ENCODE data around the gene TMEM143.

Gene TMEM143

DNA sequence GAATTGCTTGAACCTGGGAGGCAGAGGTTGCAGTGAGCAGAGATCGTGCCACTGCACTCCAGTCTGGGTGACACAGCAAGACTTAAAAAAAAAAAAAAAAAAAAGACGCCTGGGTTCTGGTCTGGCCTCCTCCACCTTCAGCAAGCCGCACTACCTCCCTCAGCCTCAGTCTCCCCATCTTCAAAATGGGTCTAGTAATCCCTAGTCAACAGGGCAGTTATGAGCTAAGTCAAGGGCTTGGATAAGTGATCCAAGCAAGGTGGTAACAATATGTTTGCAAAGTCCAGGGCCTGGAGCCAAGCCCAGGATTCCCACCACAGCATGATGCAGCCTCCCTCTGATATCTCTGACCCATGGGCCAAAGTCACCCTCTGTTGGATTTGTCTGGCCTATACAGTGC is 23.2 kb upstream of the TMEM143 start:
- Histone ChIP-seq H3K9ac (ENCODE audit: low read length) (no peak overlapping the region), H3K4me3 (ENCODE audit: low read length) (no peak overlapping the region), H3K79me2 (ENCODE audit: low read length) (peaks cover 20% of the 10 kb centered on the region), H2AFZ (ENCODE audit: low read depth, low read length) (no peak overlapping the region), H3K9me3 (ENCODE audit: insufficient read depth, low read length) (no peaks in the 10 kb centered on the region), H3K36me3 (replicated peaks; ENCODE audit: low read depth, low read length) (peaks cover 41% of the 10 kb centered on the region), H3K4me1 (ENCODE audit: low read length) (peaks cover 8% of the 10 kb centered on the region; the same call in 1 of the 2 replicates), H3K4me2 (ENCODE audit: low read length) (no peak overlapping the region), H3K27me3 (ENCODE audit: low read depth, low read length) (no peaks in the 10 kb centered on the region), H4K20me1 (ENCODE audit: insufficient read depth, low read length) (no peaks in the 10 kb centered on the region), H3K27ac (ENCODE audit: low read length) (no peak overlapping the region)
- TF ChIP-seq EZH2phosphoT487 (IDR thresholded peaks at IDR 0.05; ENCODE audit: low read depth), result no peak
- no peak for TF ChIP-seq CTCF (IDR thresholded peaks at IDR 0.05; ENCODE audit: low read depth, low read length)

DNA sequence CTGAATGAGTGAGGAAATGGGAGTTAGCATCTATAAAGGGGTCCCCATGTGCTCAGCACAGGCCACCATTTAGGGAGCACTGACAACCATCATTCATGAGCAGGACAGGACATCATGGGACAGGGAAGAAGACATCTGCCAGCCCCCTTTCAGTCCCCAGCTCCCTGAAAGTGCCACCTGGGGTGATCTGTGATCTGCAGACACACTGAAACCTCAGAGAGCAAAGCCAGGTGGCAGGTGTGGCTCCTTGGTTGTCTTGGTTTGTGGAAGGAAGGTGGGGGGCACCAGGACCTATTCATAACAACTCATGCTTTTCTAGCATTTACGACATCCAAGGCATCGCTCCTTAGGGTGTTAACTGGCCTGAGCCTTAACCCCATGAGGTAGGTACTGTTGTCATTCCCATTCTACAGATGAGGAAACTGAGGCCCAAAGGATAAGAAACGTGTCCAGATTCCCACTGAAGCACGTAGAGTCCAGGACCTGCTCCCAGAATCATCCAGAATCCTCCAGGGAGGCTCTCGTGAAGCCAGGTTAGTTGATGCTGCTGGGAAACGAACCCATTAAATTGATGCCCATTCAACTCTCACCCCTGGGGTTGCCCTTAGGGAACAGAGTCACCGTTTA is 21.8 kb upstream of the TMEM143 start:
- Histone ChIP-seq H3K79me2 (ENCODE audit: low read length) (peaks cover 12% of the 10 kb centered on the region), H3K9ac (ENCODE audit: low read length) (no peak overlapping the region), H4K20me1 (ENCODE audit: insufficient read depth, low read length) (no peaks in the 10 kb centered on the region), H3K27ac (ENCODE audit: low read length) (no peak overlapping the region), H3K4me2 (ENCODE audit: low read length) (no peak overlapping the region), H3K4me1 (ENCODE audit: low read length) (peaks cover 4% of the 10 kb centered on the region; the same call in 1 of the 2 replicates), H2AFZ (ENCODE audit: low read depth, low read length) (no peak overlapping the region), H3K27me3 (ENCODE audit: low read depth, low read length) (no peaks in the 10 kb centered on the region), H3K9me3 (ENCODE audit: insufficient read depth, low read length) (no peaks in the 10 kb centered on the region), H3K4me3 (ENCODE audit: low read length) (no peak overlapping the region), H3K36me3 (replicated peaks; ENCODE audit: low read depth, low read length) (peaks cover 48% of the 10 kb centered on the region)
- TF ChIP-seq CTCF (IDR thresholded peaks at IDR 0.05; ENCODE audit: low read depth, low read length) (no peak), EZH2phosphoT487 (IDR thresholded peaks at IDR 0.05; ENCODE audit: low read depth) (no peak)

DNA sequence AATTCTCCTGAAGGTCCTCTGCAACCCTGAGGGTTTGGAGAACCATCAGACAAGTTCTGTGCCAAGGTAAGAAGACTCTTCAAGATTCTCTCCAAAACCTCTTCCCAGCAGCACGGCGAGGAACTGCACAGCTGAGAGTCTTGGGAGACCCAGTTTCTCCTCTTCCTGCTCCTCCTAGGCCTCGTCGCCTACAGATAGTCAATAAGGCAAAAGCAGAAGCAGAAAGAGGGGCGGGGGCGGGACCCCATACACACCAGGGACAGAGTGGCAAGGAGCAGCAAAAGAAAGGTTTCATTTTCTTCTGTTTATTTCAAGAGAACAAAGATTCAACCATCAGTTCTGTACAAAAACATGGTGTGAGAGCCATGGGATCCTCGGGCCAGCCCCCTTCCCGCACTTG is 18.5 kb upstream of the TMEM143 start:
- Histone ChIP-seq H3K9ac (ENCODE audit: low read length) (no peak overlapping the region), H2AFZ (ENCODE audit: low read depth, low read length) (no peak overlapping the region), H3K27me3 (ENCODE audit: low read depth, low read length) (no peaks in the 10 kb centered on the region), H3K4me3 (ENCODE audit: low read length) (no peak overlapping the region), H3K79me2 (ENCODE audit: low read length) (no peaks in the 10 kb centered on the region), H3K27ac (ENCODE audit: low read length) (no peak overlapping the region), H3K9me3 (ENCODE audit: insufficient read depth, low read length) (no peaks in the 10 kb centered on the region), H3K4me2 (ENCODE audit: low read length) (no peak overlapping the region), H3K4me1 (ENCODE audit: low read length) (no peaks in the 10 kb centered on the region), H3K36me3 (replicated peaks; ENCODE audit: low read depth, low read length) (peaks cover 34% of the 10 kb centered on the region), H4K20me1 (ENCODE audit: insufficient read depth, low read length) (no peaks in the 10 kb centered on the region)
- TF ChIP-seq EZH2phosphoT487 (IDR thresholded peaks at IDR 0.05; ENCODE audit: low read depth), result no peak
- TF ChIP-seq CTCF (IDR thresholded peaks at IDR 0.05; ENCODE audit: low read depth, low read length), result no peak

GRCh38 chr19:48381178-48381950 is 17.6 kb upstream of the TMEM143 start:
- no peak overlapping the region for H3K27ac ChIP-seq (ENCODE audit: low read length)
- H4K20me1 ChIP-seq (ENCODE audit: insufficient read depth, low read length), result no peaks in the 10 kb centered on the region
- no peaks in the 10 kb centered on the region for H3K79me2 ChIP-seq (ENCODE audit: low read length)
- TF ChIP-seq CTCF (IDR thresholded peaks at IDR 0.05; ENCODE audit: low read depth, low read length), result no peak
- H3K4me2 ChIP-seq (ENCODE audit: low read length), result no peak overlapping the region
- no peak overlapping the region for H2AFZ ChIP-seq (ENCODE audit: low read depth, low read length)
- H3K9ac ChIP-seq (ENCODE audit: low read length), result no peak overlapping the region
- H3K9me3 ChIP-seq (ENCODE audit: insufficient read depth, low read length), result no peaks in the 10 kb centered on the region
- H3K4me3 ChIP-seq (ENCODE audit: low read length), result no peak overlapping the region
- H3K4me1 ChIP-seq (ENCODE audit: low read length), result no peaks in the 10 kb centered on the region
- peaks cover 30% of the 10 kb centered on the region for H3K36me3 ChIP-seq (replicated peaks; ENCODE audit: low read depth, low read length)
- H3K27me3 ChIP-seq (ENCODE audit: low read depth, low read length), result no peaks in the 10 kb centered on the region

All from OCI-LY3 (cell line).